ENCODE results near the gene XRN1. TPM values are rescaled to one million over a fixed set of nuclear protein-coding genes. Genes with fewer than 3 reads are reported as not detected.

Gene XRN1
- total RNA-seq, 4 donors from 2014 or later: 29.5 to 54.6 (median 38.2) TPM

- no peak overlapping the region for H3K27ac ChIP-seq
- WGBS, 2 donors (ENCODE audit: low coverage in 1 of 2): 95 to 100% methylated on average over 4 to 5 of the region's 5 CpGs
- ATAC-seq: no peak
- H3K9me3 ChIP-seq: no peaks in the 10 kb centered on the region
- H3K27me3 ChIP-seq: no peaks in the 10 kb centered on the region
- TF ChIP-seq POLR2AphosphoS5 (IDR thresholded peaks at IDR 0.05): no peak
- TF ChIP-seq POLR2A (IDR thresholded peaks at IDR 0.05): no peak
- no peak for TF ChIP-seq CTCF (IDR thresholded peaks at IDR 0.05)
- no peak for TF ChIP-seq EP300 (IDR thresholded peaks at IDR 0.05)
- no peaks in the 10 kb centered on the region for H3K4me1 ChIP-seq
- H3K36me3 ChIP-seq: peaks cover 3 to 93% of the 10 kb centered on the region in 2 donors
- H3K4me3 ChIP-seq: no peak overlapping the region
Measured at GRCh38 chr3:142489572-142490323, 41.9 kb upstream of the XRN1 start.

GRCh38 chr3:142484912-142485435, 37.1 kb upstream of the XRN1 start:
- Histone ChIP-seq H3K36me3 (peaks cover 0 to 88% of the 10 kb centered on the region in 2 donors), H3K27me3 (no peaks in the 10 kb centered on the region), H3K9me3 (peaks cover 0 to 16% (median 0%) of the 10 kb centered on the region in 3 donors), H3K4me3 (no peak overlapping the region), H3K27ac (no peak overlapping the region), H3K4me1 (no peaks in the 10 kb centered on the region)
- TF ChIP-seq CTCF (IDR thresholded peaks at IDR 0.05) (no peak), POLR2AphosphoS5 (IDR thresholded peaks at IDR 0.05) (no peak), EP300 (IDR thresholded peaks at IDR 0.05) (no peak), POLR2A (IDR thresholded peaks at IDR 0.05) (no peak)
- WGBS, 2 donors (ENCODE audit: low coverage in 1 of 2): 90 to 96% methylated on average over 4 of the region's 4 CpGs
- ATAC-seq: no peak

GRCh38 chr3:142481196-142481595, 33.4 kb upstream of the XRN1 start:
- ATAC-seq: no peak
- no peaks in the 10 kb centered on the region for H3K27me3 ChIP-seq
- 90 to 93% methylated on average over 2 of the region's 2 CpGs for WGBS, 2 donors (ENCODE audit: low coverage in 1 of 2)

GRCh38 chr3:142470826-142471225, 23.0 kb upstream of the XRN1 start:
- peaks cover 0 to 6% of the 10 kb centered on the region in 2 donors for H3K36me3 ChIP-seq
- H3K9me3 ChIP-seq: peaks cover 0 to 8% (median 0%) of the 10 kb centered on the region in 3 donors
- TF ChIP-seq EP300 (IDR thresholded peaks at IDR 0.05) (no peak), CTCF (IDR thresholded peaks at IDR 0.05) (no peak), POLR2A (IDR thresholded peaks at IDR 0.05) (no peak), POLR2AphosphoS5 (IDR thresholded peaks at IDR 0.05) (no peak)
- H3K27ac ChIP-seq: no peak overlapping the region
- H3K4me3 ChIP-seq: no peak overlapping the region
- H3K4me1 ChIP-seq: no peaks in the 10 kb centered on the region
- no peaks in the 10 kb centered on the region for H3K27me3 ChIP-seq
- 89 to 100% methylated on average over 4 of the region's 4 CpGs for WGBS, 2 donors (ENCODE audit: low coverage in 1 of 2)
- no peak for ATAC-seq

More at GRCh38 chr3:142481196-142481595, 33.4 kb upstream of the XRN1 start:
- peaks cover 0 to 60% of the 10 kb centered on the region in 2 donors for H3K36me3 ChIP-seq
- no peak for TF ChIP-seq EP300 (IDR thresholded peaks at IDR 0.05)
- no peak for TF ChIP-seq CTCF (IDR thresholded peaks at IDR 0.05)
- TF ChIP-seq POLR2AphosphoS5 (IDR thresholded peaks at IDR 0.05): no peak
- TF ChIP-seq POLR2A (IDR thresholded peaks at IDR 0.05): no peak
- no peak overlapping the region for H3K4me3 ChIP-seq
- peaks cover 0 to 16% (median 0%) of the 10 kb centered on the region in 3 donors for H3K9me3 ChIP-seq
- no peaks in the 10 kb centered on the region for H3K4me1 ChIP-seq
- no peak overlapping the region for H3K27ac ChIP-seq

- H3K27me3 ChIP-seq: no peaks in the 10 kb centered on the region
- peaks cover 0 to 18% of the 10 kb centered on the region in 2 donors for H3K36me3 ChIP-seq
- 91 to 97% methylated on average over 4 of the region's 4 CpGs for WGBS, 2 donors (ENCODE audit: low coverage in 1 of 2)
- TF ChIP-seq POLR2A (IDR thresholded peaks at IDR 0.05): no peak
- no peak for TF ChIP-seq EP300 (IDR thresholded peaks at IDR 0.05)
- no peak for ATAC-seq
- H3K27ac ChIP-seq: no peak overlapping the region
- no peak overlapping the region for H3K4me3 ChIP-seq
- H3K9me3 ChIP-seq: peaks cover 0 to 3% (median 0%) of the 10 kb centered on the region in 3 donors
- H3K4me1 ChIP-seq: no peaks in the 10 kb centered on the region
Measured at GRCh38 chr3:142468456-142468855, 20.6 kb upstream of the XRN1 start.
